Activated T-cell treated with anti-CD3 and anti-CD28 coated beads for 48 hours (primary cell): ENCODE results near the gene CAST.
"Not testable (repeated sequence)": the region's sequence is repeated elsewhere in the genome, so short reads cannot be mapped to it uniquely, and the experiment has no call there.

Experiments
- DNase-seq: peaks from one replicate; pipeline ENCODE4 v3.0.0-alpha.2; 2020; ENCODE audit warnings: low read depth

Gene CAST

DNA sequence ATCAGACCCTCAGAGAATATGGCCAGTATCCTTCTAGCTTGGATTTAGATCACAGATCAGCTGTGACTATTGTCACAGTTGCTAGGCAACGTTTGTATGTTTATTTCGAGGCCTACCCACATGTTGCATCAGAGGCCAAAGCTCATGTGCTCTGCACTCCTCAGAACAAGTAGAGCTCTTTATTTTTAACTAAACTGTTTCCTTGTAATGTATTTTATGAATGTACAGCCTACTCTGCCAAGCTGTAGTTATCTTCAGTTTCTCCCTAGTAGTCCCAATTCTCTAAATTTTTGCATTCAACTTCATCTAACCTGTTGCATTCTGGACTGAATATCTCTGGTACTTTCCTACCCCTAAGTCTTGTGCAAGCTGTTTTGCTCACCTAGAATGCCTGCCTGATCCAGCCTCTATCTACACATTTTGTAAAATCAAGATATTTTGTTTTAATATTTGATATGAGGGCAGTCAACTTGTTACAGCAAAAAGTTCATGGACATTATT lies 52.8 kb downstream of the CAST start:
- no peak for DNase-seq

GRCh38 chr5:96716007-96716406 lies 53.8 kb downstream of the CAST start:
- no peak for DNase-seq

DNA sequence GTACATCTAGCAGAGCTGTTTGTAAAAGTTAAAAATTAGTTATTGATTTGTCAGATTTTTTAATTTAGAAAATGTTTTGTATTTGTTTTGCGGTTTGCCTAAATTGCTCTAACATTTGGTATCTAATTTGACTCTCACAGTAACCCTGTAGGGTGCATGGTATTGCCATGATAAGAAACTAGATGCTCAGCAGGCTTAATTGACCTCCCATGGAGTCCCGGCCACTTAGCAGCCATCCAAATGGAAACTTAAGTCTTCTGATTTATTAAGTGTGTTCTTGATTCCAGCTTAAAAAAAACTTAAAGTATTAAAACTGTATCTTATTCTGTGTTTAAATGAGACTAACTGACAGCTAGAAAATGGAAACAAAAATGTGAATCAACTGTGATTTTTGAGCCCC lies 54.5 kb downstream of the CAST start:
- no peak for DNase-seq

- DNase-seq, result no peak
These were observed 55.7 kb downstream of the CAST start for GRCh38 chr5:96717874-96718273.

GRCh38 chr5:96718635-96719077 lies 56.5 kb downstream of the CAST start:
- no peak for DNase-seq

GRCh38 chr5:96720408-96720807 lies 58.2 kb downstream of the CAST start:
- DNase-seq, result no peak

DNA sequence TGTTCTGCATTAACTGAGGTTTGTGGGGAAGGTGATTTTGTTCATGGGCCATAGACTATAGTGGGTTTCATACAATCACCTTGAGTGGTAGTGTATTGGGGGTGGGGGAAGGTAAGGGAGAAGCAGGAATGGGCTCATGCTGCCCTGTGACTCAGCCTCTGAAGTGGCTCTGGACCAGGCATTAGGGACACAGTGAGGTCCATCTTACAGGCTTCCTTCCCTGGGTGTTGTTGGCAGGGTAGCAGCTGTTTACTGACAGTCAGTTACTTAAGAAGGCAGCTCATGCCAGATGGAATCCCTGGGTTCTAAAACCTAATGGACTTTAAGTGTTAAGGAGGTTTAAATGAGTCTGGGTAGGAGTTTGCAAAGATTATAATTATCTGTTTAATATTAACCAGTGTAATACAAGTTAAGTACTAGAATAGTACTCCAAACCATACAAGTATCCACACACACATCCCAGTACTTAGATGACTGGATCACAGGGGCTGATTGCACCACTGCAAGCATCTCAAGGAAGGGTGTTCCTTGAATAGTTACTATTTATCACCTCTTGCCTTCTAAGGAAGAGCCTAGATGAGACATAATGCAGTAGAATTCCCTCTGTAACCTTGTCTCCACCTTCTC lies 59.3 kb downstream of the CAST start:
- DNase-seq, result no peak

- DNase-seq, result no peak
These were observed 63.1 kb downstream of the CAST start for GRCh38 chr5:96725257-96725656.

DNA sequence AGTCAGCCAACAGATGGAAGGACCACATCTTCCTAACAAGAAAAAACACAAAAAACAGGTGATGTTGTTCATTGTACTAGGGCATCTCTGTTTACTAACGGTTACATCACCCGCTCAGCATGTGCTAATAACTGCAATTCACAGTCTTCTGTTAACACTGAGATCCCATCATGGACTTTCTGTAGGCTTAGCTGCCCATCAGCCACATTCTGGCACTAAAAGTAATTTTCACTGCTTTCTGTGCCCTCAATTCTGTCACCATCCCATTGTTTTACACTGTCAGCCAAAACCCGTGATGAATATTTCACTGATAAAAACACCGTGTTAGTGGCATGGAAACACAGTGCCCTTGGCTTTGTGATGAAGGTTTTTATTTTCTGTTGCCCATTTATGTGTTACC lies 64.6 kb downstream of the CAST start:
- DNase-seq, result no peak

GRCh38 chr5:96729156-96729555 lies 67.0 kb downstream of the CAST start:
- no peak for DNase-seq

DNA sequence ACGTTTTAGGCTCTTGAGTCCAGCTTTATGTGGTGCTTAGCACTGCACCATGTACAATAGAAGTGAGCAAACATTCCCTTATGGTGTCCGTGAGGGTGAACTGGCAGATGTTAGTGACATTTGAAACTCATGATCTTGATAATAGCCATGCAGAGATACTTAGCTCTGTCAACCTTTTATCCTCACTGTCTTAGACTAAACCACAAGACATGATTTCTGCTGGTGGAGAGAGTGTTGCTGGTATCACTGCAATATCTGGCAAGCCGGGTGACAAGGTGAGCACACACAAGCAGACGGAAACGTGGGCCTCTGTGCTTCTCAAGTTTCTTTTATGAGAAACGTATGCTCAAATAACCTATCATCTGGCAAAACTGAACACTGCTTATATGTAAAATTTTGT lies 68.4 kb downstream of the CAST start:
- no peak for DNase-seq

GRCh38 chr5:96733771-96734500 lies 71.8 kb downstream of the CAST start:
- DNase-seq, result no peak

DNA sequence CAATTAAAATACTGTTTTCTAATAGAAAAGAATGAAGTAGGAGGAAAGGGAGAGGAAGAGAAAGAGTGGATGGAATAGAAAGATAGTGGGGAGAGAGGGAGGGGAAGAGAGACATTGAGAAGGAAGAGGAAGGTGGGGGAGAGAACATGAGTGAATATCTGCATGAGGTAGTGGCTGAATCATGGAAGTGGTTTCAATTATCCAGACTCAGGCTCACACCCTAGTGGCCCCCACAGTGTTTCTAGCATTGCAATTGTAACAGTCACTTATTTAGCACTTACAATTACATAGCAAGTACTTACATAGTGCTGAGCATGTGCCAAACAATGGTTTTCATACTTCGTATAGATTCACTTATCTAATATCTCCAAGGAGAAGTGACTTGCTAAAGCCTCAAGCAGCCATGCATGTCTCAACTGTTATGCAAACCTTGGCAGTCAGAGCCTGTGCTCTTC lies 72.7 kb downstream of the CAST start:
- DNase-seq, result no peak

DNA sequence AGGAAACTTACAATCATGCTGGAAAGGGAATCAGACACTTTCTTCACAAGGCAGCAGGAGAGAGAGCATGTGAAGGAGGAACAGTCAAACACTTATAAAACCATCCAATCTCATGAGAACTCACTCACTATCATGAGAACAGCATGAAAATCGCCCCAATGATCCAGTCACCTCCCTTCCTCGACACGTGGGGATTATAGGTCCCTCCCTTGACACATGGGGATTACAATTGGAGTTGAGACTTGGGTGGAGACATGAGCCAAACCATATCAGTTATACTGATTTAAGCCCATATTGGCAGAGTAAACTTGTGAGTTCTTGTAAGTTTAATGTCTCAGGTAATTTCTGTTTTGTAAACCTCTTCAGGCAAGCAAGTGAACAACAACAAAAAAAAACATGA lies 74.8 kb downstream of the CAST start:
- DNase-seq, result no peak

DNA sequence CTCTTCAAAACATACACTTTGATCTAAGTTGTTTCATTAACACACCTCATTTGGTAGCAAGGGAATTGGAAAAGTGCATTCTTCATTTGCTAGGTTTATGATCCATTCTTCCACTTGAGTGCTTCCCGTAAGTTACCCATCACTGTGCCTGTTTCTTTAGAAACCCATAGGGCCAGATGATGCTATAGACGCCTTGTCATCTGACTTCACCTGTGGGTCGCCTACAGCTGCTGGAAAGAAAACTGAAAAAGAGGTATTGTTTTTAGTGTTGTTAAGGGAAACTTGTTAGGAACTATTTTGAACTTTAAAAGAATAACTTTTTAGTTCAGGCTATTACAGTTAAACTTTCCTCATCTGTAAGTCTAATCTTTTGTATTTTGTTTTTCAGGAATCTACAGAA lies 78.9 kb downstream of the CAST start:
- DNase-seq, result no peak

DNA sequence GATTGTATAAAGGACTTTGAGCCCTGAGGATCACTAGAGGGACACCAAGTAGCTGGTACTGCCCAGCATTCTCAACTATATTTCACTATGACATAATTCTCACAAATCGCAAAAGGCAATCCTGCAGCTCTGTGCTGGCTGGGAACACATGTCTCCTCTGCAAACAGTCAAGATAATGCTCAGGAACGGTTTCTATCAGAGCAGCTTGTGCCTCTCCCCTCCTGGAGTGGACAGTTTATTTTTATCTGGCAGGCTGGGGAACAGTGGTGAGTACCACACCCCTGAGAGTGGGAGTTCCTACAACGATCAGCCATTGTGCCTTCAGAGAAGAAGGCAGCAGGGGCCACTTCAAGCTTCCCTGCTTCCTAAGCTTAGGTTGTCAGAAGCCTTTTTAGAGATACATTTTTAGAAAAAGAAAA lies 79.7 kb downstream of the CAST start:
- no peak for DNase-seq

GRCh38 chr5:96742538-96742937 lies 80.4 kb downstream of the CAST start:
- no peak for DNase-seq

DNA sequence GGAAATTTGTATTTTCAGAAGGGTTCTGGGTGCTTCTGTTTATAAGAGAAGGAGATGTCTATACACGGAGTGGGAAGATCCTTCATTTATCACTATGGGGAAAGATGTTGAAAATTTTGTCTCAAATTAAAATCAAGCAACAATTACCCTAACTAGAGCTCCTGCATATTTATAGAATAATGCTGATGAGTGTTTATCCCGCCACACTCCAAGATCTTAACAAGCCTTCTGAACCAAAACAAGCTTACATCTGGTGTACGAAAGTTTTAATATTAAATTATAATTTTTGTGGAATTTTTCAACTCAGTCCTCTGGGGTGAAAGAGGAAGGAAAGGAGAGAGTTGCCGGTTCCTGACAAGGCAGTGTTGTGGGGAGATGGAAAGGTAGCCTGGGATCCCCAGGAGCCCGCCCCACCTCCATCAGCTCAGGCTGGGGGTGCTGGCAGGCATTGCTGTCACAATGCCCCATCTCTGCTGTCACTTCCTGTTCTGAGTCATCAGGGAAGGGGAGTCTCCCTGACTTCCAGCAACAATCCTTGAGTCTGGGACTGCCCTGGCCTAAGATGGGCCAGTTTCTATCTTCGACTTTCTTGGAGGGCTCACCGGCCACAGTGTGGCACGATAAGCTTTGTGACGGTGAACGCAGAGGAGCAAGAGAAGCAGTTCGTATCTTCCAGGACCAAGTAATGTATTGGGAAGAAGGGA lies 81.0 kb downstream of the CAST start:
- DNase-seq, result no peak

DNA sequence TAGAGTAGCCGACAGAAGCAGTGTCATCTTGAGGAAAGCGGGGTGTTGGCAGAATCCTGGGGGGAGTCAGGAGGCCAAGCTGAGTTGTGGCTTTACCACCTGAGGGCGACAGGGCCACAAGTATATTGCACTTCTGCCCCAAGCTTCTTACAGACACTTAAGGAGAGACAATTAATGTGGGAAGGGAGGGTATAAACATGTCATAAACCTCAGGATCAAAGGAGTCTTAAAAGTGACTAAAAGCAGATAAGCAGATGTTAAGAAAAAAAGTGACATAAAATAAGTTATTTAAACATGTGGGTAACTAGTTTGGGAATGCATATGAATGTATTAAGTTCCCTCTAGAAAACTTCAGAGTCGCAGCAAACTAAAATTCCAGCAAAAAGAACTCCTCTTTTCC lies 81.6 kb downstream of the CAST start:
- no peak for DNase-seq

- not testable (repeated sequence) for DNase-seq
These were observed 82.0 kb downstream of the CAST start for GRCh38 chr5:96744218-96744617.

GRCh38 chr5:96745025-96745424 lies 82.8 kb downstream of the CAST start:
- no peak for DNase-seq

DNA sequence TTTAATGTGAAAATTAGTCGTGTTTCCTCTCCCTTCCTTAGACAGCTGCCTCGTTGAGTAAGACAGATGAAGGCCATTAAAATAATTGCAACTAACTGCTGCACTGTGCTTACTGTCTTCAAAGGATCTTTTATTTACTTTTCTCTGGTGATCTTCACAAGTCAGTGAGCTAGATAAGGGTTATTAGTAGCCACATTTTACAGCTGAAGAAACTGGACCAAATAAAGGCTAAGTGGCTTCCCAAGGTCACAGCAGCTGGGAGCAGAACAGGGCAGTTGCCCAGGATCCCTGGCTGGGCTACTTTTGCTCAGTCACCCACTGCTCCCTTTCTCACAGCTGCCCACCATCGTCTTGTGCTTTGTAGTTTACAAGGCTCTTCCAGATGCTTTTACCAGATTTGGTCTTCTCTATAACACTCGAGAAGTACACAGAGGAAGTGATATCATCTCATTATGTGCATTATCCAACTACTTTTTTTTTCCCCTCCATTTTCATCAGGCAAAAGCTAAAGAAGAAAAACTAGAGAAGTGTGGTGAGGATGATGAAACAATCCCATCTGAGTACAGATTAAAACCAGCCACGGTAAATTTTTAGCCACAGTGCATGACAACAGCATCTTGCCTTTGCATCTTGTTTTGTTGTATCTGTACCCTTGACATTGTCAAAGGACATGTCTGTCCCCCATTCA lies 83.8 kb downstream of the CAST start:
- DNase-seq, result no peak
